HS-27A (cell line): ENCODE data around the gene KIAA0753.

Experiments used
- DNase-seq: peaks from one replicate; pipeline ENCODE4 v3.0.0-alpha.2; 2012; ENCODE audit warnings: low read depth, missing footprints

The KIAA0753 gene

DNA sequence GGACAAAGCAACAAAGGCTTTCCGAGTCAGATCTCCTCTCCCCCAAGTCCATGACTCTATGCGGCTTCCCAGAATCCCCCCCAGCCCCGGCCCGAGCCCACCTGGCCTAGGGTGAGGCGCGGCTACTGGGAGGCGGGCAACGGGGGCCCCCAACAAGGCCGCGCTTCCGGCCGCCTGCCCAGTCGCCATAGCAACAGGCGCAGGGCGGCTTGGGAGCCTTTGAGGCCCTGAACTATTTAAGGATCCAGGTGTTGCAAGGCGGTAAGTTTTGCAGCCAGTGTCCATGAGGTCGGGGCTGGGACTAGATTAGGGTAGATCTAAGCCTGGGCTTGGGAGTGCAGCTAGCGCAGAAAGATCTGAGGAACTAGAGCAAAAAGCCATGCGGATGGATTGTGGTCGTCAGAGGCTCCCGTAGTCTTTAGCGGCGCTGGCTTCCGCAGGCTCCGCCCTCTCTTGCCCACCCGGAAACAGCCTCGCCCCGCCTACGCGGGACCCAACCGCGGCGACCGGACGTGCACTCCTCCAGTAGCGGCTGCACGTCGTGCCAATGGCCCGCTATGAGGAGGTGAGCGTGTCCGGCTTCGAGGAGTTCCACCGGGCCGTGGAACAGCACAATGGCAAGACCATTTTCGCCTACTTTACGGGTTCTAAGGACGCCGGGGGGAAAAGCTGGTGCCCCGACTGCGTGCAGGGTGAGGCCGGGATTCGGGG, at the start of gene KIAA0753, which contains the start of gene TXNDC17:
Gene KIAA0753 (minus strand): TSS at position 176 of the 711 bp plus-strand sequence. CDS start 5,608 bp downstream, outside the sequence.
Gene TXNDC17 (plus strand): TSS at position 525 of the 711 bp plus-strand sequence. CDS start 23 bp downstream, at position 548.
- DNase-seq, result peak; percentile 52

DNA sequence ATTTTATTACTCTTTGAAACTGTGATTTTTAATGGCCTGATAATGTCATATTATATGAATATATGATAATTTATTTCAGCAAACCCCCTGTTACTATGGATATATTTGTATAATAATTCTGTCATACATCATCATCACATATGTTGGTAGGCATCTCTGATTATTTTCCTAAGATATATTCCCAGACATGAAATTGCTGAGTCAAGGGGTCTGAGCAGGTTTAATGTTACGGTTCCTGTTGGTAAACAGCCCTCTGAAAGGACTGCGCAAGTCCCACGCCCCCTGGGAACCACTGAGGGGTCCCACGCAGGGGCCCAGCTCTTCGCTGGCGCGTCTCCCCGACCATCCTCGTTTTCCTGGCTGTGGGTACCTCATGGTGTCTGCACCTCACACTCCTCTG, 48.4 kb upstream of the KIAA0753 start:
- DNase-seq, result no peak

DNA sequence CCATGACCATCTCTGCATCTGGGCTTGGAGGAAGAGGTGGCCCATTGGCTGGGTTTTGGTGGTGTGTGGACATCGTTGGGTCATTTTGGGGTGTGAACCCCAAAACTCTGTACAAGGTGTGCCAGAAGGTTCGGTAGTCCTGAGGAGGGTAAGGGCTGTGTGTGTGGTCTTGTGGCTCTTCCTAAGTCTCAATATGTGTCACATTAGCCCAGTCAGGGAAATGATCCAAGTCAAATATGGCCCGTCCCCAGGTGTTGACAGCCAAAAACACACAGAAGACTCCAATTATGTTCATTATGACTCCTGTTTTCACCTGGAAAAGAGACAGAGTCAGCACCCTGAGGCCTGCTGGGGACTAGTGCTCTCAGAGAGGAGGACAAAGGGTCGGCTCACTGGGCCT, 45.5 kb upstream of the KIAA0753 start:
- no peak for DNase-seq

DNA sequence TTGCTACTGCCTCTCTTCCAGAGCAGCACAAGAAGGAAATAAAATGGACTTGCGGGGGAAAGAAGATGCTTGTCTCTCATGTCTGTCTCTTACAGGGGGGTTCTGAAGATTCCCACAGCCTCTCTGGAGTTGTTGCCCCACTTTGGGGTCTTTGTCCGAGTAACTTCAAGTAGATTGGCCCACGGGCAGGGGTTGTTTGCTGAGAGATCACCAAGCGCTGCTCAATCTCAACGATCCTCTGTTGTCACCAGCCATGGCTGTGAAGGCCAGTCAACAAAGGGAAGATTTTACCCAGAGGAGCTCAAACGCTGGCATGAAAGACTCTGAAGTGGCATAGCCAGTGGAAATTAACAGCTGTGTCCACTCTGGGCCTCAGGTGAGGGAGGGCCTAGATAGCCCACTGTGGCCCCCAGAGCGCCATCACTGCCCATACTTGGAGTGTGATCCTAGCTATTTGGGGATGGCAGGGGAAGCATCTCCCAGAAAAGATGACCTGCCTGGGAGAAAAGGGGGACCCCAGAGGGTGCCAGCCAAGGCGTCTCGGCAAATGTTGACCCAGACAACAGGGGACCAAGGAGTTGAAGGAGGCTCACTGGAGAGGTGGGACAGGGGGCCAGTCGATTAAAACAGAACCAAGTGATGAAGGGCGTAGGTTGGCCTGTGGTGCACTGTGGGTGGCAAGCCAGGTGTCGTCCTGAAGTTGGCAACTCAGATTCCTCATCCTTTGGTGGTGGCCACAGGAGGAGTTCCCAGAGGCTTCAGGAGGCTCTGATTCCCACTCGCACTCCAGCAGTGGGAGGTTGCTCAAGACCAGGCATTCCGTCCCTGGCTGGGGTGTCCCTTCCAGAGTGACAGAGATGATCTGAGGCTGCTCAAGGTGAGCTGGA, 44.6 kb upstream of the KIAA0753 start:
- DNase-seq, result no peak

DNA sequence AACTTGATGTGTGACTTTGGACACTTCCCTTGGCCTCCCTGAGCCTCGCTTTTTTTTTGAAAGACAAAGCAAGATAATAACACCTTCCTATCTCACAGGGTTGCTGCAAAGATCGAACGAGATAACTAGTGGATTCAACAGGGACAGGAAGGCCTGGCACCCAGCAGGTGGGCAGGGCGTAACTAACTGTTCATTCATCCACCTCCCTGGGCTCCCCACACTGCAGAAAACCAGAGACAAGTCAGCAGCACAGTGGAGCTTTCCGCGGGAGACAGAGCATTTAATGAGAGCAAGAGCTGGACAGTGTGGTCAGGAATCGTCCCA, 43.9 kb upstream of the KIAA0753 start:
- no peak for DNase-seq

DNA sequence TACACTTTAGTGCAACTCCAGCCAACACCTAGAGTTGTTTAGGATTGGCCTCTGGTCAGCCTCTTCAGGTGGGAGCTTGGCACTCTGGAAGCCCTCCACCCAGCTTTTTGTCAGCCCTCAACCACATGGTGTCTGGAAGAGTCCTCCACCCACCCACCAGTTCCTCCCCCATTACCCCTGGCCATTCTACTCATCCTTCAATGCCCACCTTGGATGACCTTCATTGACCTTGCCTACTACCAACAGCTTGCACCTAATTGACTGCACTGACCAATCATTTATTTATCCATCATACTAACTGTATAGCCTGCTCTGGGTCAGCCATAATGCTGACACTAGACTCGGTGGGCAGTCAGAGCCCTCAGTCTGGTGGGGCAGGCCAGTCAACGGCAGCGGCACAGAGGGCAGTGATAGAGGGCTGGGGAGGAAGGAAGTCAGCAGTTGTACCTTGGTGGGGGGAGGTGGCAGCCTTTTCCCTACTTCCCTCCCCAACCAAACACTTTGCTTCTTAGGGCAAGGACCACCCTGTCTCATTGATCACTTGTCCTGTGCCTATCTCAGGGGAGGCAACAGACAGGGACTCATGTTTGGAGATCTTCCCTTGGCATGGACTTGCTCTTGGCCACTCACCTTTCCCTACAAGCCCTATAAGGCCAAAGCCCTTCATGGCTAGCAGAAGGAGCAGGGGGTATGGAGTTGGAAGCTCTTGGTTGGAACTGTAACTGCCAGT, 43.4 kb upstream of the KIAA0753 start:
- DNase-seq, result no peak

DNA sequence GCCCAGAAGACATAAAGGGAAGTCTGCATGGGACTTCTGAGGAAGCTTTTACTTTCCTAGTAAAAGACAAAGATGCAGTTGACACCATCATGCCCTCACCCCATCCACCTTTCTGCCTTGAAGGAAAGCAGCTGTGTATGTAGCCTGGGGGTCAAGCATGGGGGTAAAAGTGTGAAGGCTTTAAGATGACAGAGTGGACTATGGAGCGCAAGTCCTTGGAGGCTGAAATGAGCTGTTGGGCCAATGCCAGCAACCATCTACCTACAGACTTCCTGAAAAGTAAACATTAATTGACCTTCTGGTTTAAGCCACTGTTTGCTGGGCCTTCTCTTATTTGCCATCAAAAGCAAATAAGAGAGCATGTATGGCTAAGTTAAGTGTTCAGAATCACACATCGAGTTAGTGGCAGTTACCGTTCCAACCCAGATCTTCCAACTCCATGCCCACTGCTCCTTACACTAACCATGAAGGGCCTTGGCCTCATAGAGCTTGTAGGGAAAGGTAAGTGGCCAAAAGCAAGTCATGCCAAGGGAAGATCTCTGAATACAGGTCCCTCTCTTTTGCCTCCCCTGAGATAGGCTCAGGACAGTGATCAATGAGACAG, 42.7 kb upstream of the KIAA0753 start:
- no peak for DNase-seq

DNA sequence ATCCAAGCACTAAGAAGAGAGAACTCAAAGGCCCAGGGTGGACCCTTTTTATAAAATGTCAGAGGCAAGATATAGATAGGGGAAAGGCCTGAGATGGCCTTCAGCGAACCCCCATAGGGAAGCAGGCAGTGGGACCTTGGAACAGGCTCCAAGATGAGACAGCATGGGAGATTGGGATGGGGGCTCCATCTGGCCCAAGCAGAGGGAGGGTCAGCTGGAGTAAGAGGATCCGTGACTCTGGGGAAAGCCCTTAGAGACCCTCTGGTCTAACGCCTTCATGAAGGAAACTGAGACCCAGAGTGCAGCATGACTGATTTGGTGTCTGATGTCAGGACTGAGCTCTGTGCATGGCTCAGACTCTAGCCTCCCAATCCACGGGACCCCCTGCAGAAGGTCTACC, 41.8 kb upstream of the KIAA0753 start:
- no peak for DNase-seq

DNA sequence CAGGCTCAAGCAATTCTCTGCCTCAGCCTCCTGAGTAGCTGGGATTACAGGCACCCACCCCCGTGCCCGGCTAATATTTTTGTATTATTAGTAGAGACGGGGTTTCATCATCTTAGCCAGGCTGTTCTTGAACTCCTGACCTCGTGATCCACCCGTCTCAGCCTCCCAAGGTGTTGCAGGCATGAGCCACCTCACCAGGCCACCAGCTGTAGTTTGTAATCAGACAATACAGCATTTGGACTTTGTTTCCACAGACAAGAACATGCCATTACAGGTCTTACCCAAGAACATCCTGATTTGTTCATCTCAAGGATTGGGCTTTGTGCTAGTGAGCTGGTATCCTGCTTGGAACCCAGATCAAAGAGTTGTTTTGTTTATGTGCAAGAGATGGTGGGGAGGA, 41.2 kb upstream of the KIAA0753 start:
- DNase-seq, result no peak

DNA sequence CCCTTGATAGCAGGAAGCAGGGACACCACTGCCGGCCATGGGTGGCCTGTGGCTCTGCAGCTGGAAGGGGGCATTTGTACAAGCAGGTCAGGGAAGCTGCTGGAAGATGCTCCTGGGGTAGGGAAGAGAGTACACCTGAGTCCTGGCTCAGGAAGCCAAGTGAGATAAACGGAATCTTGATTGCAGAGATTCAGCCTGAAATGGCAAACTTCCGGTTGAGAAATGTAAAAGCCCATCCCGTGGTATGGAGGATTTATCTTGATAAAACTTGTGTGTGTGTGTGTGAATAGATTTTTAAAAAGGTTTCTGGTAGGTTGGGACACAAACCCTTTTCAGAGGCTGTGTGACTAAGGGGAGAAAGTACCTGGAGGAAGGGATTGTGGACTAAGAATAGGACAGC, 40.7 kb upstream of the KIAA0753 start:
- DNase-seq, result no peak

DNA sequence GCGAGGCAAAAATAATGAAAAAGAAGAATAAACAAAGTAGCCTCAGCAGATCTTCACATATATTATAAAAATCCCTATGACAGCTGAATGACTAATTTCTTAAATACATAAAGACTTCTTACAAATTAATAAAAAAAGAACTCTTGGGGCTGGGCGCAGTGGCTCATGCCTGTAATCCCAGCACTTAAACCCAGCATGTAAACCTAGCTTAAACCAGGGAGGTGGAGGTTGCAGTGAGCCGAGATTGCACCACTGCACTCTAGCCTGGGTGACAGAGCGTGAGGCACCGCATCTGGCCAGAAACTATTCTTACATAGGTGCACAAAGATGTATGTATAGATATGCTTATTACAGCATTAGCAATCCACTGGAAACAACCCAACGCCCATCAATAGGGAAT, 38.7 kb upstream of the KIAA0753 start:
- no peak for DNase-seq

DNA sequence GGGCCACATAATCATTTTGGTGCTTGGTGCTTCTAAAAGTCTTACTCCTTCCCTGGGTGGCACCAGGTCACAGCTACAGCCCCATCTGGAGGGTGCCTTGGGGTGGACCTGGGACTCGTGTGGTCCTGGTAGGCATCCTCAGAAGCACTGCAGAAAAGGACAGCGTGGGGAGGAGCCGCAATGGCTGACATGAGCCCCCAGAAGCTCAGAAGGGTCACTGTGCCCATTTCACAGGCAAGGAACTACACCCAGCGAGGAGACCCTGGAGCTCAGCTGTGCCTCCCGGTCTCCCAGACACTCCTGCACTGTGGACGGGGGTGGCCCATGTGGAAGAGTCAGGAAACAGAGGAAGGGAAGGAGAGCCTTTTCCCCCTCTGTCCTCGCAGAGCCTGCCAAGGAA, 37.4 kb upstream of the KIAA0753 start:
- DNase-seq, result no peak

DNA sequence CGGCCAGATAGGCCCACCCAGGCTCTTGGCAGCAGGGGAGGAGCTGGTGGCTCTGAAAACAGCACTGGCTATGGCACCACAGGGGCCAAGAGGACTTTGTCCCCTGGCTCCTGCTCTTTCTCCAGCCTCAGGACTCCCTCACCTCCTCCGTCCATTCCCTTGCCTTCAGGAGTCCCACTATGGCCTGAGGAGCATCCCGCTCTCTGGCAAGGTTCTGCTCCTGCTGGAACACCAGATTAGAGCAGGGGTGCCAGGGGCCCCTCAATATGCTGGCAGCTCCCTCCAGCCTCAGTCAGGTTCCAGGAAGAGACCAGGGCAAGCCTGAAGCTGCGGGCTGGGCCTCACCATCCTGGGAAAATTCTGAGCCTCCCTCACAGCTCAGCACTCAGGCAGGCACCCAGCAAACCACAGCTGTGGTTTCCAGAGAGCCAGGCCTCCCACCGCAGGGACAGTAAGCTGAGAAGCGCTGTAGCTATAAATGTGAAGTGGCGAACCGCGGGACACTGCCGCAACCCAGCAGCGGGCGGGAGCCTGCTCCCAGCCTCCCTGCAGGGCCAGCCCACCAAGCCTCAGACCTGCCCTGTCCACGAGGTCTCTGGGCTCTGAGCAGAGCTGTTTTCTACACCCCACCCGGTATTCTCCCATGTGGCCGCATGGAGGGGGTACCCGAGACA, 36.8 kb upstream of the KIAA0753 start:
- DNase-seq, result no peak

DNA sequence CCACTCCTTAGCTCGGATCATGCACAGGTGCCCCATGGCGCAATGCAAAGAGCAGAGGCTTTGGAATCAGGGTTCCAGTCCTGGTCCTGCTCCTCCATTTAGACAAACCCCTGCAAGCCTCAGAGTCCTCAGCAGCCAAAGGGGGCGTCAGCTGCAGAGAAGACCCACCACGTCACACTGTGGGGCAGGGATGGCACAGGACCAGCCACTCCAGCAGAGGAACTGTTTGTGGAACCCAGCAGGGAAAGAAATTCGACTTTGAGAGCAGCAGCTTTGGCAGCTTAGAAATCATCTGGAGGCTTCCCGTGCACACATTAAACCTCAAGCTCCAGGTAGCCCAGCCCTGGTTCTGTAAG, 36.3 kb upstream of the KIAA0753 start:
- no peak for DNase-seq

DNA sequence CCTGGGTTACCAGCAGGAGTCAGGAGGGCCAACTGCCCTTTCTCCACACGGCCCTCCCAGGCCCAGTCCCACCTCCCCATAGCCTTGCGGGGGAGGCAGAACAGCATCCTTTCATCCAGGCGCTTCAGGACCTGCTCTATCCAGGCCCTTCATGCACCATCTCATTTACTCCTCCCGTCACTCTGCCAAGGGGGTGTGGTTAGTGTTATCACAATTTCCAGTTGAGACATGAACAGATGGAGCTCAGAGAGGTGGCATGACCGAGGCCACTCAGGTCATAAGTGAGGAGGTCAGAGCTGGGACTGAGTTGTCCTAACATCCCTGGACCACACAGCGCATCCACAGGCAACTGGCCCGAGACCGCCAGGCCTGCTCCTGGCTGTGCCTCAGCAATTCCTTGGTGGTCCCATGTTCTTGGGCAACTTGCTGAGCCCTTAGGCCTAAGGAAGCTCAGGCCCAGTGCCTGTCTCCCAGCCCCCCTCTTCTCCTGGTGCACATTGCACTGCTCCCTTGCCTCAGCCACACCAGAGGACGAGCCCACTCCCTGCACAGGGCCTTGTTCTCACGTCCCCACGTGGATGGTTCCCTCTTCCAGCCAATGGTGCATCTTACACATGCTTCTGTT, 34.8 kb upstream of the KIAA0753 start:
- DNase-seq, result no peak

DNA sequence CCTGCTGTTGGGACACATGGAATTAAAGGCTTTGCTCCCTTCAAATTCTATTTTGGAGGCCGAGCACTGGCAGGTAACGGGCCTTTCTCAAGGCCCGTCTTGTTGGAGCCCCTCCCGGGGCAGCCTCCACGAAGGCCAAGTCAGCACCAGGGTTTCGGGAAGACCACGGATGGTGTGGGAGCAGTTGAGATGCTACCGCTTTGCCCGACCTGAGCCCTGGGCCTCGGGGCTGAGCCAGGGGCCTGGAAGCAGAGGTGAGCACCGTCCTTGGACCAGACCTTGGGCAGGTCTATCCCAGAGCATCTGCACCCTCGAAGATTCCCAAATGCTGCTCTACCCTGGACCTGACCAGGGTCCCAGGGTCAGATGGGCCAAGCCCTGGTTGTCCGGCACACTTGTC, 34.1 kb upstream of the KIAA0753 start:
- DNase-seq, result no peak

DNA sequence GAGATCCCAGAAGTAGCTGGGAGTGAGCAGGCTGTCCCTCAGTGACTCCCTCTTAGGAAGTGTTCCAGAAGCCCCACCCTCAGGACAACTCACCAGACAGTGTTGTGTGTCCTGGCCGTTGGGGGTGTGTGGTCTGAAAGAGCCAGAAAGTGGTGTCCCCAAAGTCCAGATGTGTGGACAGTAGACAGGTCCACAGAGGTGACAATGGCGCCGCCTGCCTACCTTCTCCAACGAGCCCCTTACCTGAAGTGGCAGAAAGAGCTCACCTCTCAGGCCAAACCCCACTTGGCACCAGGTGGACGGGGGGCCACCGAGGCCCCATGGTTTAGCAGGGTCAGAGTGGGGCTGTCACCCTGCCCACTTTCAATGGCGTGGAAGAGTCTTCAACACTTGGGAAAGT, 30.9 kb upstream of the KIAA0753 start:
- DNase-seq, result no peak

DNA sequence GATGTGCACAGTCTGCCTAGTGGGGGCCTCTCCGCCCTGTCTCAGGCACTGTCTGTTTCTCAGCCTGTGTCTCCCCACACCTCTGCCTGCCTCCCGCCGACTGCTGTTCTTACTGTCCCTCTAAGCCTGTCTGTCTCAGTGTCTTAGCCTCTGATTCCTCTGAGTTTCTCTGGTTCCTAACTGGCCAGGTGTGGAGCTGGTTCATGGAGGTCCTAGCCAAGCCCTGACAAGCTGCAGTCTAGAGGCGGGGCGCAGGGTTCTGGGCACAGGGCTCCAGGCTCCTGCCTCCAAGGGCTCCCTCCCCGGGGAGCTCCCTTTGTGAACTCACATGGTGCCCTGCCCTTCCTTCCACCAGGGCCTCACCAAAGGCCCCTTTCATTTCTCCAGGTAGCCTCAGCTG, 30.5 kb upstream of the KIAA0753 start:
- DNase-seq, result no peak

DNA sequence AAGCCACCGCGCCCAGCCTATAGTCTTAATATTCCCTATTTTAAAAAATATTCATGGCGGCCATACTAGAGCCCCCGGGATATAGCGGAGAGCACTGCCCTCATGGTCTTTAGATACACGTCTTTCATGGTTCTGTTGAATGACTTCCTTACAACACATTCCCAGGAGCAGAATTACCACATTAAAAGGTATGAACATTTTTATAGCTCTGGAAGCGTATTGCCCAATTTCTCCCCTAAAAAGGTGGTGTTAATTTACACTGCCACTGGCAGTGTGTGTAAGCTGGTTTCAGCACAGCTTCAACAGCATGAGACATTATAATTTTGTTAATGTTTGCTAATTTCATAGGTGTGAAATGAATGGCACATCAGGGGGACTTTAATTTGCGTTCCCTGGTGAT, 30.1 kb upstream of the KIAA0753 start:
- DNase-seq, result no peak

DNA sequence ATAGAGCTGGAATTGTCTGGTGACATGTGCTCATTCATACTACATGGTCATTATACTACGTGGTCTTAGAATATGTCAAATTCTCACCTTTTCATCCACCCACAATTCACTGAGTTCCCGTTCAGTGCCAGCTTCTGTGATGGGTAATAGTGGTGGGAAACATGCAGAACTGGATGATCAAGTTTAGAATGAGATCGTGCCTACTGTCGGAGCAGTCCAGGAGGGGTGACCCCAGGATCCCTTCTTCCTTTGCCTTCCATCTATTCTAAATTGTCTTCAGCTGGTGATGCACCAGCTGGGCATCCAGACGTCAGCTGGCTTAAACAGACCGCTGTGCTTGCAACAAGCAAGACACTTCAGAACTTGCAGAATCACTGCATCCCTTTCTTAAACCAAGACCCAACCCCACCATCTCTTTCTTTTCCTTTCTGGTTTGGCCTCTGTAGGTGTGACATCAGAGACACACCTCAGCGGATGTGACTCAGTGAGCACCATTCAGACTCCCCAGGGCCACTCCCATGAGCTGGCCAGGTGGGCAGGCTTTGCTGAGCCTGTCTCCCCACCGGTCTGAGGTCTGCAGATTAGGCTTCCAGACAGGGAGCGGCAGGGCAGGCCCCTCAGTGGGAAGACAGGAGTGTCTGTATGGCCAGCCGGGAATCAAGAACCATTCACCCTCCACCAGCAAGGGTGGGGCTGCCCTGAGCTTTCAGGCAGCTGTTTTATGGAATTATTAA, 29.1 kb upstream of the KIAA0753 start:
- no peak for DNase-seq
